A549 (cell line): ENCODE results near the gene PAPPA2. TPM values are rescaled to one million over a fixed set of nuclear protein-coding genes. Genes with fewer than 3 reads are reported as not detected.

Experiments used
- ATAC-seq, 2 experiments: fragments of 200-7000 bp in 1 of 2; fragments of >200 bp in 1 of 2; cut with Nextera tagmentation in 1 of 2; cut with Tn5 transposase in 1 of 2; 3 replicates each; pipeline versions ENCODE4 v1.8.0 to v1.9.1; 2018 to 2020; ENCODE audit warnings: mild to moderate bottlenecking in 1 of 2, moderate library complexity in 1 of 2
- CTCF ChIA-PET: fragments of 300-600 bp; sonication (Branson Sonifier 250); formaldehyde crosslinking; extraction: SDS; loops from one replicate; lab custom pipeline; 2021; ENCODE audit warnings: antibody characterized with exemption, inconsistent platforms; lab: Yijun Ruan, JAX
- POLR2A ChIA-PET: fragments of 350-600 bp; formaldehyde crosslinking; extraction: SDS; loops from one replicate; lab custom pipeline; 2021; ENCODE audit warnings: antibody characterized with exemption, inconsistent platforms; lab: Yijun Ruan, JAX
- DNase-seq, 2 experiments: peaks; one replicate each; pipeline versions ENCODE4 v3.0.0 to v3.0.0-alpha.2; 2011 to 2016; ENCODE audit warnings: low read depth in 1 of 2, low spot score in 1 of 2
- FAIRE-seq: peaks from 2 replicates; lab custom pipeline; 2011; peaks lifted over from hg19 to GRCh38; lab: Jason Lieb, UNC
- H3K27ac ChIP-seq, 2 experiments: fragments of >200 bp; sonication (Bioruptor Twin); formaldehyde crosslinking; 3 replicates each; pipeline ENCODE4 v1.5.1; 2016 to 2017
- H3K4me1 ChIP-seq: fragments of >200 bp; sonication (Bioruptor Twin); formaldehyde crosslinking; 3 replicates; pipeline ENCODE4 v1.6.1; 2016
- H3K4me2 ChIP-seq: fragments of >200 bp; sonication (Bioruptor Twin); formaldehyde crosslinking; 3 replicates; pipeline ENCODE4 v1.6.1; 2016
- H3K4me3 ChIP-seq: fragments of >200 bp; sonication (Bioruptor Twin); formaldehyde crosslinking; 3 replicates; pipeline ENCODE4 v1.5.1; 2016
- H3K9me3 ChIP-seq: fragments of >200 bp; sonication (Bioruptor Twin); formaldehyde crosslinking; 3 replicates; pipeline ENCODE4 v1.6.1; 2016
- ATOH8 ChIP-seq: fragments of 250-450 bp; sonication (Bioruptor Pico); IDR thresholded peaks from 2 replicates; pipeline ENCODE4 v1.5.0; 2020; ENCODE audit warnings: low read depth, mild to moderate bottlenecking, moderate library complexity
- EP300 ChIP-seq, 2 experiments: fragments of >200 bp; sonication (Bioruptor Twin); formaldehyde crosslinking; IDR thresholded peaks; 2 replicates in 1 of 2; 3 replicates in 1 of 2; pipeline ENCODE4 v1.6.1; 2016 to 2017
- FOSL2 ChIP-seq, 2 experiments: fragments of 450-650 bp in 1 of 2; fragments of >200 bp in 1 of 2; sonication (Bioruptor Twin) in 1 of 2; formaldehyde crosslinking; IDR thresholded peaks; 2 replicates each; pipeline versions ENCODE4 v1.5.0 to v1.6.1; 2016 to 2020; ENCODE audit warnings: mild to moderate bottlenecking in 1 of 2, moderate library complexity in 1 of 2
- HEYL ChIP-seq: fragments of 250-450 bp; sonication (Bioruptor Pico); IDR thresholded peaks from 2 replicates; pipeline ENCODE4 v1.8.0; 2021; ENCODE audit warnings: mild to moderate bottlenecking, moderate library complexity
- HOXA7 ChIP-seq: fragments of 250-450 bp; sonication (Bioruptor Pico); IDR thresholded peaks from 2 replicates; pipeline ENCODE4 v1.5.0; 2020; ENCODE audit warnings: mild to moderate bottlenecking, moderate library complexity
- HOXB13 ChIP-seq: fragments of 250-450 bp; sonication (Bioruptor Pico); IDR thresholded peaks from 2 replicates; pipeline ENCODE4 v1.5.0; 2020; ENCODE audit warnings: low read depth, mild to moderate bottlenecking, moderate library complexity
- HOXB5 ChIP-seq: fragments of 250-450 bp; sonication (Bioruptor Pico); IDR thresholded peaks from 2 replicates; pipeline ENCODE4 v1.5.0; 2020; ENCODE audit warnings: mild to moderate bottlenecking, moderate library complexity
- JUN ChIP-seq, 2 experiments: fragments of >200 bp; sonication (Bioruptor Twin); formaldehyde crosslinking; IDR thresholded peaks; 2 replicates in 1 of 2; 3 replicates in 1 of 2; pipeline ENCODE4 v1.6.1; 2016 to 2017
- JUNB ChIP-seq: fragments of >200 bp; sonication (Bioruptor Twin); formaldehyde crosslinking; IDR thresholded peaks from 2 replicates; pipeline ENCODE4 v1.6.1; 2016
- MAFK ChIP-seq: fragments of 450-650 bp; IDR thresholded peaks from 2 replicates; pipeline ENCODE4 v1.6.1; 2014; ENCODE audit not compliant: partially characterized antibody
- MAZ ChIP-seq: fragments of 150-350 bp; IDR thresholded peaks from 2 replicates; pipeline ENCODE4 v1.6.1; 2014; ENCODE audit warnings: antibody characterized with exemption, low read depth, low read length, borderline replicate concordance
- NFE2L2 ChIP-seq: fragments of 150-350 bp; conservative IDR thresholded peaks from 2 replicates; pipeline ENCODE4 v1.6.1; 2014; ENCODE audit warnings: low read length
- NPAS2 ChIP-seq: fragments of 250-450 bp; sonication (Bioruptor Pico); IDR thresholded peaks from 2 replicates; pipeline ENCODE4 v1.8.0; 2022; ENCODE audit warnings: mild to moderate bottlenecking, moderate library complexity, borderline replicate concordance
- RCOR1 ChIP-seq: fragments of 150-350 bp; IDR thresholded peaks from 2 replicates; pipeline ENCODE4 v1.6.1; 2014; ENCODE audit warnings: antibody characterized with exemption, low read length, low read depth
- RNF2 ChIP-seq: fragments of 200-600 bp; sonication (generic); IDR thresholded peaks from 2 replicates; pipeline ENCODE4 v1.6.1; 2016; ENCODE audit warnings: low read depth, mild to moderate bottlenecking, antibody characterized with exemption, moderate library complexity, borderline replicate concordance
- SMC3 ChIP-seq: fragments of >200 bp; sonication (Bioruptor Twin); formaldehyde crosslinking; IDR thresholded peaks from 3 replicates; pipeline ENCODE4 v1.6.1; 2018; ENCODE audit warnings: inconsistent platforms
- TP53 ChIP-seq: fragments of 250-450 bp; sonication (Bioruptor Pico); IDR thresholded peaks from 2 replicates; pipeline ENCODE4 v1.5.0; 2021; ENCODE audit warnings: mild to moderate bottlenecking, moderate library complexity
- ZC3H11A ChIP-seq: fragments of 450-650 bp; IDR thresholded peaks from 2 replicates; pipeline ENCODE4 v1.6.1; 2014; ENCODE audit warnings: antibody characterized with exemption, mild to moderate bottlenecking
- WGBS: methylation state at CpG from one replicate; pipeline ENCODE4 v1.1.6; 2017; ENCODE audit errors: missing lambda C conversion rate; 5-methylcytosine and 5-hydroxymethylcytosine counted together
- polyA plus RNA-seq, 4 experiments: library from polyadenylated mRNA; depleted of rRNA in 3 of 4; stranded (reverse); fragments of >200 nt; fragmentation: RNase III in 1 of 4; extraction: RNeasy Plus Mini Kit Qiagen cat#74134 plus additional on column Dnase treatment in 1 of 4; gene quantifications; 2 replicates in 3 of 4; 3 replicates in 1 of 4; pipeline ENCODE4 v1.2.3, GENCODE V29; 2011 to 2017
- TF ChIP-seq, protein P1 (sequence below): IDR thresholded peaks from 2 replicates; pipeline ENCODE4 v1.6.1; 2012; ENCODE audit warnings: low read depth, borderline replicate concordance
- TF ChIP-seq, protein P2 (sequence below): fragments of >200 bp; sonication (Bioruptor Twin); formaldehyde crosslinking; IDR thresholded peaks from 3 replicates; pipeline ENCODE4 v1.5.1; 2016
- TF ChIP-seq, protein P3 (sequence below): fragments of 250-450 bp; sonication (Bioruptor Pico); IDR thresholded peaks from 2 replicates; pipeline ENCODE4 v1.5.0; 2021; ENCODE audit warnings: mild to moderate bottlenecking, moderate library complexity, borderline replicate concordance

PAPPA2 gene
- polyA plus RNA-seq, 2 of the 4 experiments (the other 2 are of a cell fraction): 0.03 to 0.72 TPM

DNA sequence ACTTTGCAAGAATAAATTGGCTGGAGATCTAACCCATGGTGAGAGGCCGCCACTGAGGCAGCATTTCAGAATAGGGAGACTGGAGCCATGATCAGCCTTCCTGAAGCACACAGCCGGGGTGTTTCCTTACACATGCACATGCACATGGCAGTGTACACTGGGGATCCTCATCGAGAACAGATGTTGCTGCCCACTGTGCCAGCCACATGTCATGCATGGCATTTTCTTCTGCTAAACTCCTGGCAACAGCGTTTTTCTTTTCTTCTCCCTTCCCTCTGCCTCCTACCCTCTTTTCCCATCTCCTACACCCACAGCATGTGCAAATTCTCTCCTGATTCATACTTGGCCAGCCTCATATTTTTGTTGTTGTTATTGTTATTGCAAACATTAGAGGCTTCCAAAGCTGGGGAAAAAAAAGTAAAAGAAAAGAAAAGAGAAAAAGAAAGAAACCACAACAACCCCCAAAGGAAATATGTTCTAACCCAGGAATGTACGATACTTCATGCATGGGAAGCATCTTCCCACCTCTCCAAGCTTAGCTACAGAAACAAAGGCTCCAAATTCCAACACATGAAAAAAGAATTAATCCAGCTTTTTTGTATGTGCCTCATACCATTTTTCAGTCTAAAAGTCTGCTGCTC is 357.5 kb downstream of the PAPPA2 start:
- DNase-seq (no peak), FAIRE-seq (no peak), ATAC-seq (no peak)
- H3K4me2 ChIP-seq: no peak overlapping the region
- no peaks in the 10 kb centered on the region for H3K9me3 ChIP-seq
- ChIA-PET CTCF (no interaction called here), POLR2A (no interaction called here)
- no peak overlapping the region for H3K4me3 ChIP-seq
- TF ChIP-seq NFE2L2 (no peak), FOSL2 (IDR thresholded peaks at IDR 0.05) (no peak), FOSL2 (CRISPR knock-in tag; IDR thresholded peaks at IDR 0.05) (no peak), ZC3H11A (no peak), SMC3 (no peak), ATOH8 (no peak), MAFK (no peak), RNF2 (no peak), RCOR1 (no peak), HOXB5 (no peak), JUNB (no peak), MAZ (no peak), HOXA7 (no peak), TP53 (CRISPR knock-in tag) (no peak), HEYL (no peak)
- 1% methylated on average over 5 of the region's 5 CpGs for whole genome bisulfite sequencing
- H3K4me1 ChIP-seq: no peaks in the 10 kb centered on the region
- no peak overlapping the region for H3K27ac ChIP-seq

GRCh38 chr1:176826265-176826664 is 363.3 kb downstream of the PAPPA2 start:
- Histone ChIP-seq H3K4me1 (no peaks in the 10 kb centered on the region), H3K4me3 (no peak overlapping the region), H3K9me3 (no peaks in the 10 kb centered on the region), H3K27ac (no peak overlapping the region), H3K4me2 (no peak overlapping the region)
- WGBS: 0% methylated on average over 1 of the region's 1 CpG
- TF ChIP-seq, protein P1, sequence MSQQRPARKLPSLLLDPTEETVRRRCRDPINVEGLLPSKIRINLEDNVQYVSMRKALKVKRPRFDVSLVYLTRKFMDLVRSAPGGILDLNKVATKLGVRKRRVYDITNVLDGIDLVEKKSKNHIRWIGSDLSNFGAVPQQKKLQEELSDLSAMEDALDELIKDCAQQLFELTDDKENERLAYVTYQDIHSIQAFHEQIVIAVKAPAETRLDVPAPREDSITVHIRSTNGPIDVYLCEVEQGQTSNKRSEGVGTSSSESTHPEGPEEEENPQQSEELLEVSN: no peak
- ATAC-seq: no peak
- FAIRE-seq: no peak
- ChIA-PET POLR2A (no interaction called here), CTCF (no interaction called here)
- no peak for DNase-seq

DNA sequence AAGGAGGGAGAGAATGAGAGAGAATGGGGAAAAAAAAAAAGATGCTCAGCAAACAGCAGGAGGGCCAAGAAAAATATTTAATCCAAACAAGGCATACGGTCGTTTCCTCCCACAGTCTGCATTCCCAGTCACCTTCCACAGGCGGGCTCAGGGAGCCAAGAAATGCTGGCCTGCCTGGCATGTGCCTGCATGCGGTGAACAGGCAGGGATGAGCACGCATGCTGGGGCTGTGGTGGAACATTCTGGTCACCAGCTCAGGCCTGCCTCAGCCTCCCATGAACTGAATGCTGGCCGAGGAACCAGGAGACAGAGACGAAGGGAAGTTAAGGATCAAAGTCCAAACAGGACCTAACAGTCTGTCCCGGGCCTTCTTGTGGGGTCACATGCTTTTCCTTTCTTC is 366.3 kb downstream of the PAPPA2 start:
- FAIRE-seq: no peak
- TF ChIP-seq JUN (IDR thresholded peaks at IDR 0.05) (no peak), NPAS2 (CRISPR knock-in tag) (no peak), HOXB13 (CRISPR knock-in tag) (no peak), ZC3H11A (no peak), EP300 (IDR thresholded peaks at IDR 0.05) (no peak)
- TF ChIP-seq, protein P2, sequence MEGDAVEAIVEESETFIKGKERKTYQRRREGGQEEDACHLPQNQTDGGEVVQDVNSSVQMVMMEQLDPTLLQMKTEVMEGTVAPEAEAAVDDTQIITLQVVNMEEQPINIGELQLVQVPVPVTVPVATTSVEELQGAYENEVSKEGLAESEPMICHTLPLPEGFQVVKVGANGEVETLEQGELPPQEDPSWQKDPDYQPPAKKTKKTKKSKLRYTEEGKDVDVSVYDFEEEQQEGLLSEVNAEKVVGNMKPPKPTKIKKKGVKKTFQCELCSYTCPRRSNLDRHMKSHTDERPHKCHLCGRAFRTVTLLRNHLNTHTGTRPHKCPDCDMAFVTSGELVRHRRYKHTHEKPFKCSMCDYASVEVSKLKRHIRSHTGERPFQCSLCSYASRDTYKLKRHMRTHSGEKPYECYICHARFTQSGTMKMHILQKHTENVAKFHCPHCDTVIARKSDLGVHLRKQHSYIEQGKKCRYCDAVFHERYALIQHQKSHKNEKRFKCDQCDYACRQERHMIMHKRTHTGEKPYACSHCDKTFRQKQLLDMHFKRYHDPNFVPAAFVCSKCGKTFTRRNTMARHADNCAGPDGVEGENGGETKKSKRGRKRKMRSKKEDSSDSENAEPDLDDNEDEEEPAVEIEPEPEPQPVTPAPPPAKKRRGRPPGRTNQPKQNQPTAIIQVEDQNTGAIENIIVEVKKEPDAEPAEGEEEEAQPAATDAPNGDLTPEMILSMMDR: no peak
- TF ChIP-seq, protein P3, sequence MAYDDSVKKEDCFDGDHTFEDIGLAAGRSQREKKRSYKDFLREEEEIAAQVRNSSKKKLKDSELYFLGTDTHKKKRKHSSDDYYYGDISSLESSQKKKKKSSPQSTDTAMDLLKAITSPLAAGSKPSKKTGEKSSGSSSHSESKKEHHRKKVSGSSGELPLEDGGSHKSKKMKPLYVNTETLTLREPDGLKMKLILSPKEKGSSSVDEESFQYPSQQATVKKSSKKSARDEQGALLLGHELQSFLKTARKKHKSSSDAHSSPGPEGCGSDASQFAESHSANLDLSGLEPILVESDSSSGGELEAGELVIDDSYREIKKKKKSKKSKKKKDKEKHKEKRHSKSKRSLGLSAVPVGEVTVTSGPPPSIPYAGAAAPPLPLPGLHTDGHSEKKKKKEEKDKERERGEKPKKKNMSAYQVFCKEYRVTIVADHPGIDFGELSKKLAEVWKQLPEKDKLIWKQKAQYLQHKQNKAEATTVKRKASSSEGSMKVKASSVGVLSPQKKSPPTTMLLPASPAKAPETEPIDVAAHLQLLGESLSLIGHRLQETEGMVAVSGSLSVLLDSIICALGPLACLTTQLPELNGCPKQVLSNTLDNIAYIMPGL: no peak
- TF ChIP-seq, all 56 proteins: peak for 0
- CTCF ChIA-PET: no interaction called here

More for the DNA sequence above, 366.3 kb downstream of the PAPPA2 start:
- H3K27ac ChIP-seq: no peak overlapping the region
- H3K9me3 ChIP-seq: no peaks in the 10 kb centered on the region
- no peak for ATAC-seq
- H3K4me2 ChIP-seq: no peak overlapping the region
- no peak overlapping the region for H3K4me3 ChIP-seq
- DNase-seq: no peak
- no peaks in the 10 kb centered on the region for H3K4me1 ChIP-seq
- POLR2A ChIA-PET: no interaction called here
- 16% methylated on average over 8 of the region's 8 CpGs for WGBS
